IMR-90 (cell line): ENCODE results near the gene IL36G. TPM values are rescaled to one million over a fixed set of nuclear protein-coding genes. Genes with fewer than 3 reads are reported as not detected.

Experiments
- ATAC-seq: fragments of 200-7000 bp; cut with Tn5 transposase; 2 replicates; pipeline ENCODE4 v1.9.1; 2020; ENCODE audit warnings: low read depth, mild to moderate bottlenecking, moderate library complexity
- BruUV-seq: library from RNA; stranded (reverse); fragments of 400-500 nt; replicated peaks from 2 replicates; lab custom pipeline; 2021; lab: Mats Ljungman, UMichigan
- CTCF ChIA-PET: fragments of 300-600 bp; formaldehyde crosslinking; extraction: SDS; loops from one replicate; lab custom pipeline; 2021; ENCODE audit warnings: antibody characterized with exemption; lab: Yijun Ruan, JAX
- POLR2A ChIA-PET: fragments of 300-600 bp; sonication (Branson Sonifier 250); formaldehyde crosslinking; loops from one replicate; lab custom pipeline; 2022; ENCODE audit warnings: antibody characterized with exemption; ENCODE audit not compliant: unreplicated experiment; lab: Charles Lee
- DNase-seq: peaks from one replicate; pipeline ENCODE4 v3.0.0; 2013
- H2AFZ ChIP-seq: replicated peaks from 2 replicates; pipeline ENCODE3; 2013; ENCODE audit warnings: low read length, mild to moderate bottlenecking; ENCODE audit not compliant: poor library complexity
- H2AK5ac ChIP-seq: 2 replicates; pipeline ENCODE4 v1.6.1; 2013; ENCODE audit warnings: low read depth, low read length, inconsistent platforms
- H2AK9ac ChIP-seq: replicated peaks from 2 replicates; pipeline ENCODE3; 2013; ENCODE audit warnings: mild to moderate bottlenecking, low read depth, low read length, moderate library complexity; ENCODE audit not compliant: poor library complexity
- H2BK120ac ChIP-seq: 2 replicates; pipeline ENCODE4 v1.6.1; 2013; ENCODE audit warnings: low read depth, low read length, inconsistent platforms
- H2BK15ac ChIP-seq: 3 replicates; pipeline ENCODE4 v1.6.1; 2013; ENCODE audit warnings: low read depth, low read length, inconsistent platforms
- H2BK20ac ChIP-seq: 2 replicates; pipeline ENCODE4 v1.6.1; 2013; ENCODE audit warnings: low read depth, mild to moderate bottlenecking, inconsistent platforms, low read length, moderate library complexity
- H2BK5ac ChIP-seq: 2 replicates; pipeline ENCODE4 v1.6.1; 2013; ENCODE audit warnings: mild to moderate bottlenecking, low read depth, low read length, inconsistent platforms; ENCODE audit not compliant: poor library complexity, severe bottlenecking
- H3K14ac ChIP-seq: replicated peaks from 2 replicates; pipeline ENCODE4 v1.6.1; 2013; ENCODE audit warnings: low read depth, low read length, inconsistent platforms
- H3K18ac ChIP-seq: 2 replicates; pipeline ENCODE4 v1.6.1; 2013; ENCODE audit warnings: low read depth, low read length, control low read depth
- H3K23ac ChIP-seq: 2 replicates; pipeline ENCODE4 v1.6.1; 2013; ENCODE audit warnings: low read depth, low read length, inconsistent platforms
- H3K27ac ChIP-seq: 2 replicates; pipeline ENCODE4 v1.5.1; 2013; ENCODE audit warnings: mild to moderate bottlenecking, control low read depth, low read length; ENCODE audit not compliant: insufficient read depth
- H3K27me3 ChIP-seq: 2 replicates; pipeline ENCODE4 v1.6.1; 2013; ENCODE audit warnings: low read length; ENCODE audit not compliant: control insufficient read depth, insufficient read depth
- H3K36me3 ChIP-seq: 2 replicates; pipeline ENCODE4 v1.6.1; 2013; ENCODE audit warnings: low read length, mixed read lengths; ENCODE audit not compliant: control insufficient read depth, insufficient read depth
- H3K4ac ChIP-seq: 2 replicates; pipeline ENCODE4 v1.6.1; 2013; ENCODE audit warnings: low read depth, low read length, inconsistent platforms
- H3K4me1 ChIP-seq: 2 replicates; pipeline ENCODE4 v1.6.1; 2013; ENCODE audit warnings: low read length, mixed read lengths; ENCODE audit not compliant: control insufficient read depth, insufficient read depth
- H3K4me2 ChIP-seq: 2 replicates; pipeline ENCODE4 v1.6.1; 2013; ENCODE audit warnings: low read depth, mild to moderate bottlenecking, control low read depth, low read length, moderate library complexity
- H3K4me3 ChIP-seq: 2 replicates; pipeline ENCODE4 v1.5.1; 2013; ENCODE audit warnings: low read depth, mild to moderate bottlenecking, control low read depth, low read length, moderate library complexity; ENCODE audit not compliant: insufficient read depth
- H3K56ac ChIP-seq: 2 replicates; pipeline ENCODE4 v1.6.1; 2013; ENCODE audit warnings: low read length, inconsistent platforms; ENCODE audit not compliant: insufficient read depth; ENCODE audit errors: extremely low read depth
- H3K79me1 ChIP-seq, 2 experiments: 2 replicates each; pipeline ENCODE4 v1.6.1; 2013; ENCODE audit warnings: low read length in 2 of 2, inconsistent platforms in 1 of 2, low read depth in 1 of 2
- H3K9ac ChIP-seq: 2 replicates; pipeline ENCODE4 v1.6.1; 2013; ENCODE audit warnings: low read depth, low read length, control low read depth
- H3K9me1 ChIP-seq: 2 replicates; pipeline ENCODE4 v1.6.1; 2013; ENCODE audit warnings: low read length, inconsistent platforms; ENCODE audit not compliant: insufficient read depth
- H3K9me3 ChIP-seq: 2 replicates; pipeline ENCODE4 v1.6.1; 2013; ENCODE audit warnings: low read length; ENCODE audit not compliant: control insufficient read depth, insufficient read depth
- H4K20me1 ChIP-seq: 2 replicates; pipeline ENCODE4 v1.6.1; 2013; ENCODE audit warnings: low read length, inconsistent platforms; ENCODE audit not compliant: insufficient read depth
- H4K5ac ChIP-seq: 2 replicates; pipeline ENCODE4 v1.6.1; 2013; ENCODE audit warnings: mild to moderate bottlenecking, low read depth, low read length, control low read depth
- H4K8ac ChIP-seq, 2 experiments: 2 replicates each; pipeline ENCODE4 v1.6.1; 2013; ENCODE audit warnings: low read depth in 2 of 2, low read length in 2 of 2, control low read depth in 1 of 2, inconsistent platforms in 1 of 2
- H4K91ac ChIP-seq: 2 replicates; pipeline ENCODE4 v1.6.1; 2013; ENCODE audit warnings: low read depth, low read length, inconsistent platforms; ENCODE audit not compliant: insufficient read depth
- BHLHE40 ChIP-seq: fragments of 150-350 bp; IDR thresholded peaks from 2 replicates; pipeline ENCODE4 v1.6.1; 2016; ENCODE audit warnings: mild to moderate bottlenecking, low read depth, low read length
- CHD1 ChIP-seq: IDR thresholded peaks from 2 replicates; pipeline ENCODE4 v1.6.1; 2012; ENCODE audit warnings: low read depth, low read length, improper control_type of control experiment
- ELK1 ChIP-seq: fragments of 150-350 bp; IDR thresholded peaks from 2 replicates; pipeline ENCODE4 v1.6.1; 2016; ENCODE audit warnings: low read depth, mild to moderate bottlenecking, low read length, moderate library complexity, borderline replicate concordance
- RAD21 ChIP-seq: IDR thresholded peaks from 2 replicates; pipeline ENCODE4 v1.6.1; 2012; ENCODE audit warnings: low read length, improper control_type of control experiment
- WGBS, 2 experiments: methylation state at CpG; one replicate each; pipeline versions ENCODE4 v1.1.5 to v1.1.7; 2013; ENCODE audit warnings: missing lambda C conversion rate in 2 of 2; ENCODE audit not compliant: insufficient read length in 1 of 2; ENCODE audit errors: extremely low coverage in 2 of 2; 5-methylcytosine and 5-hydroxymethylcytosine counted together
- dilution Hi-C: fragments of 300-500 bp; cut with HindIII; formaldehyde crosslinking; loops from one replicate; pipeline ENCODE4 v1.14.3; 2018; ENCODE audit warnings: low sequenced_read_pairs; ENCODE audit not compliant: unreplicated experiment
- in situ Hi-C: fragments of 300-500 bp; cut with MboI; formaldehyde crosslinking; loops from 3 replicates; pipeline ENCODE4 v1.14.3; 2019; ENCODE audit warnings: low sequenced_read_pairs, inconsistent platforms, mixed read lengths
- intact Hi-C: fragments of 100-400 bp; cut with micrococcal nuclease; formaldehyde crosslinking; loops from 2 replicates; pipeline ENCODE4 v1.10.0; 2022
- polyA plus RNA-seq, 3 experiments: library from polyadenylated mRNA; depleted of rRNA; stranded (reverse); fragments of >200 nt; gene quantifications; 2 replicates each; pipeline ENCODE4 v1.2.3, GENCODE V29; 2012; ENCODE audit warnings: low replicate concordance in 1 of 3
- total RNA-seq: library from RNA; depleted of rRNA; stranded (reverse); fragments of >200 nt; gene quantifications from 2 replicates; pipeline ENCODE4 v1.2.3, GENCODE V29; 2012

IL36G gene
- total and polyA plus RNA-seq, 2 of the 4 experiments (the other 2 are of a cell fraction) = not detected

GRCh38 chr2:113015042-113015441, 37.2 kb downstream of the IL36G start:
- Histone ChIP-seq H3K23ac (no peak overlapping the region), H2AFZ (no peak overlapping the region), H3K14ac (no peak overlapping the region), H3K27ac (no peak overlapping the region), H3K4ac (no peak overlapping the region), H2BK15ac (no peak overlapping the region), H2BK5ac (no peak overlapping the region), H3K27me3 (peaks cover 2% of the 10 kb centered on the region), H3K4me2 (no peak overlapping the region), H3K56ac (no peak overlapping the region), H2BK120ac (no peak overlapping the region), H3K9ac (no peak overlapping the region), H4K20me1 (no peaks in the 10 kb centered on the region), H3K79me1 (no peaks in the 10 kb centered on the region), H2BK20ac (no peak overlapping the region), H3K36me3 (no peaks in the 10 kb centered on the region), H4K8ac (no peak overlapping the region), H2AK5ac (no peak overlapping the region), H4K91ac (no peak overlapping the region), H3K9me3 (no peaks in the 10 kb centered on the region), H3K4me3 (no peak overlapping the region), H3K9me1 (no peaks in the 10 kb centered on the region), H3K18ac (no peak overlapping the region), H2AK9ac (no peak overlapping the region), H4K5ac (no peak overlapping the region), H3K4me1 (no peaks in the 10 kb centered on the region)
- no peak for ATAC-seq
- DNase-seq = no peak
- no peak for TF ChIP-seq CHD1
- TF ChIP-seq RAD21 = no peak
- TF ChIP-seq BHLHE40 = no peak
- no peak for TF ChIP-seq ELK1
- POLR2A ChIA-PET = no interaction called here
- in situ Hi-C loops = no loop called here
- WGBS, 2 experiments = no CpG with 5 or more reads among the region's 1 CpG
- dilution Hi-C loops = no loop called here
- no TSS peak for BruUV-seq
- intact Hi-C loops = no loop called here
- CTCF ChIA-PET = no interaction called here
